Measurements from ENCODE around the gene SCRT2. TPM values are rescaled to one million over a fixed set of nuclear protein-coding genes. Genes with fewer than 3 reads are reported as not detected.

Gene SCRT2
- polyA plus RNA-seq, 3 donors, result not detected

GRCh38 chr20:703426-703825, 27.8 kb upstream of the SCRT2 start:
- no peak for TF ChIP-seq CTCF (IDR thresholded peaks at IDR 0.05)
- no peak for DNase-seq
- Mint-ChIP-seq H3K9me3 (peaks cover 0 to 8% (median 3%) of the 10 kb centered on the region in 7 donors), H3K27me3 (ENCODE audit: low read depth in 3 of 3) (peaks cover 4 to 11% (median 9%) of the 10 kb centered on the region in 3 donors), H3K4me3 (no peak overlapping the region), H3K36me3 (no peaks in the 10 kb centered on the region), H3K27ac (no peak overlapping the region), H3K4me1 (no peaks in the 10 kb centered on the region)
- Histone ChIP-seq H3K36me3 (replicated peaks in 1 of 2; ENCODE audit: control insufficient read depth in 1 of 2, insufficient read depth in 2 of 2, low read length in 2 of 2) (no peaks in the 10 kb centered on the region), H3K9ac (ENCODE audit: insufficient read depth, low read length, poor library complexity, severe bottlenecking) (no peak overlapping the region), H3K27ac (ENCODE audit: low read depth in 1 of 2, low read length in 2 of 2) (no peak overlapping the region), H3K27me3 (ENCODE audit: control insufficient read depth in 2 of 2, insufficient read depth in 2 of 2, low read length in 2 of 2) (no peaks in the 10 kb centered on the region), H3K4me1 (ENCODE audit: control insufficient read depth in 1 of 2, insufficient read depth in 2 of 2, low read length in 2 of 2) (no peaks in the 10 kb centered on the region), H3K79me2 (ENCODE audit: insufficient read depth, low read length) (no peaks in the 10 kb centered on the region), H2AFZ (ENCODE audit: insufficient read depth, low read depth, low read length, poor library complexity, severe bottlenecking) (no peak overlapping the region), H3K4me2 (replicated peaks; ENCODE audit: extremely low read depth, low read length, poor library complexity, severe bottlenecking) (no peak overlapping the region), H3K4me3 (replicated peaks in 1 of 3; ENCODE audit: low read depth in 2 of 3, low read length in 3 of 3) (no peak overlapping the region), H3K9me3 (replicated peaks in 1 of 2; ENCODE audit: control insufficient read depth in 1 of 2, insufficient read depth in 1 of 2, low read length in 2 of 2) (peaks cover 0 to under 1% of the 10 kb centered on the region in 2 donors), H4K20me1 (ENCODE audit: insufficient read depth, low read length) (no peaks in the 10 kb centered on the region)
- intact Hi-C loops (cut with micrococcal nuclease), result no loop called here
- WGBS (ENCODE audit: insufficient coverage), result 84% methylated on average over 4 of the region's 8 CpGs

- Histone ChIP-seq H3K36me3 (replicated peaks in 1 of 2; ENCODE audit: control insufficient read depth in 1 of 2, insufficient read depth in 2 of 2, low read length in 2 of 2) (no peaks in the 10 kb centered on the region), H3K4me3 (replicated peaks in 1 of 3; ENCODE audit: low read depth in 2 of 3, low read length in 3 of 3) (no peak overlapping the region), H3K79me2 (ENCODE audit: insufficient read depth, low read length) (no peaks in the 10 kb centered on the region), H3K27ac (ENCODE audit: low read depth in 1 of 2, low read length in 2 of 2) (no peak overlapping the region), H3K4me1 (ENCODE audit: control insufficient read depth in 1 of 2, insufficient read depth in 2 of 2, low read length in 2 of 2) (no peaks in the 10 kb centered on the region), H3K27me3 (ENCODE audit: control insufficient read depth in 2 of 2, insufficient read depth in 2 of 2, low read length in 2 of 2) (no peaks in the 10 kb centered on the region), H3K4me2 (replicated peaks; ENCODE audit: extremely low read depth, low read length, poor library complexity, severe bottlenecking) (no peak overlapping the region), H2AFZ (ENCODE audit: insufficient read depth, low read depth, low read length, poor library complexity, severe bottlenecking) (no peak overlapping the region), H3K9me3 (replicated peaks in 1 of 2; ENCODE audit: control insufficient read depth in 1 of 2, insufficient read depth in 1 of 2, low read length in 2 of 2) (no peaks in the 10 kb centered on the region), H3K9ac (ENCODE audit: insufficient read depth, low read length, poor library complexity, severe bottlenecking) (no peak overlapping the region), H4K20me1 (ENCODE audit: insufficient read depth, low read length) (no peaks in the 10 kb centered on the region)
- H3K27ac Mint-ChIP-seq, result no peak overlapping the region
- intact Hi-C loops (cut with micrococcal nuclease), result no loop called here
- H3K36me3 Mint-ChIP-seq, result no peaks in the 10 kb centered on the region
- DNase-seq, result no peak
- H3K27me3 Mint-ChIP-seq (ENCODE audit: low read depth in 3 of 3), result peaks cover 5 to 9% (median 6%) of the 10 kb centered on the region in 3 donors
- 20% methylated on average over 1 of the region's 2 CpGs for WGBS (ENCODE audit: insufficient coverage)
- peaks cover 0 to 5% (median 0%) of the 10 kb centered on the region in 7 donors for H3K9me3 Mint-ChIP-seq
- TF ChIP-seq CTCF (IDR thresholded peaks at IDR 0.05), result no peak
- no peak overlapping the region for H3K4me3 Mint-ChIP-seq
- no peaks in the 10 kb centered on the region for H3K4me1 Mint-ChIP-seq
Measured at GRCh38 chr20:703006-703405, 27.4 kb upstream of the SCRT2 start.
